Measurements from ENCODE around the gene VRK2. TPM values are rescaled to one million over a fixed set of nuclear protein-coding genes. Genes with fewer than 3 reads are reported as not detected.

The VRK2 gene
- total RNA-seq, 4 donors from 2014 or later = 18.7 to 31.4 (median 22.1) TPM

- WGBS, 2 donors = 97 to 100% methylated on average over 1 of the region's 1 CpG
- intact Hi-C loops (cut with DNase I) = no loop called here
- no peaks in the 10 kb centered on the region for H3K9me3 ChIP-seq
Observed at GRCh38 chr2:58206785-58207184, 160.2 kb downstream of the VRK2 start.

GRCh38 chr2:58207189-58207588 is 160.6 kb downstream of the VRK2 start:
- DNase-seq = no peak
- Histone ChIP-seq H3K27me3 (no peaks in the 10 kb centered on the region), H3K36me3 (no peaks in the 10 kb centered on the region), H3K27ac (no peak overlapping the region), H3K4me1 (no peaks in the 10 kb centered on the region), H3K4me3 (replicated peaks in 1 of 3) (no peak overlapping the region), H3K9me3 (no peaks in the 10 kb centered on the region)
- TF ChIP-seq CTCF (IDR thresholded peaks at IDR 0.05) (no peak), POLR2A (IDR thresholded peaks at IDR 0.05) (no peak)
- intact Hi-C loops (cut with DNase I) = no loop called here
- WGBS, 2 donors = 85% methylated on average over 3 of the region's 3 CpGs

More at GRCh38 chr2:58206785-58207184, 160.2 kb downstream of the VRK2 start:
- Histone ChIP-seq H3K27me3 (no peaks in the 10 kb centered on the region), H3K4me1 (no peaks in the 10 kb centered on the region), H3K4me3 (replicated peaks in 1 of 3) (no peak overlapping the region), H3K27ac (no peak overlapping the region), H3K36me3 (no peaks in the 10 kb centered on the region)
- no peak for DNase-seq
- TF ChIP-seq CTCF (IDR thresholded peaks at IDR 0.05) = no peak
- TF ChIP-seq POLR2A (IDR thresholded peaks at IDR 0.05) = no peak

Other genes with a start within 250 kb of the VRK2 start
- 10 to 100 TPM; 25.0 to 47.7 (median 31.4) TPM for gene FANCL, start 194.5 kb downstream of the VRK2 start, total RNA-seq